Trophoblast cell (in vitro differentiated cells and primary cell): ENCODE data around the gene SOX4.
A peak's percentile ranks its signal among the peaks of the same experiment; 100 is the strongest.

Source experiments
- DNase-seq, 2 donors: peaks; one replicate each; pipeline ENCODE4 v3.0.0-alpha.2; 2016
- H2AFZ ChIP-seq: 2 replicates; pipeline ENCODE4 v1.6.1; 2013; ENCODE audit warnings: low read length, moderate library complexity, mild to moderate bottlenecking; ENCODE audit not compliant: insufficient read depth, poor library complexity
- H2AK5ac ChIP-seq: 2 replicates; pipeline ENCODE4 v1.6.1; 2013; ENCODE audit warnings: mild to moderate bottlenecking, low read length
- H2BK120ac ChIP-seq: 2 replicates; pipeline ENCODE4 v1.6.1; 2013; ENCODE audit warnings: low read length, mild to moderate bottlenecking, moderate library complexity; ENCODE audit not compliant: insufficient read depth, poor library complexity
- H2BK12ac ChIP-seq: 2 replicates; pipeline ENCODE4 v1.6.1; 2013; ENCODE audit warnings: mild to moderate bottlenecking, low read length, moderate library complexity
- H2BK5ac ChIP-seq: 2 replicates; pipeline ENCODE4 v1.6.1; 2013; ENCODE audit warnings: low read length, low read depth, moderate library complexity, mild to moderate bottlenecking; ENCODE audit not compliant: poor library complexity
- H3K14ac ChIP-seq: 2 replicates; pipeline ENCODE4 v1.6.1; 2013; ENCODE audit warnings: mild to moderate bottlenecking, low read length
- H3K18ac ChIP-seq: 2 replicates; pipeline ENCODE4 v1.6.1; 2013; ENCODE audit warnings: mild to moderate bottlenecking, low read length
- H3K23ac ChIP-seq: 2 replicates; pipeline ENCODE4 v1.6.1; 2013; ENCODE audit warnings: low read length
- H3K27ac ChIP-seq: 2 replicates; pipeline ENCODE4 v1.5.1; 2013; ENCODE audit warnings: low read depth, mild to moderate bottlenecking, inconsistent platforms, low read length, moderate library complexity
- H3K27me3 ChIP-seq: 2 replicates; pipeline ENCODE4 v1.6.1; 2013; ENCODE audit warnings: inconsistent platforms, mild to moderate bottlenecking, low read length, moderate library complexity; ENCODE audit not compliant: insufficient read depth
- H3K36me3 ChIP-seq, 2 experiments: 1 replicate in 1 of 2; 2 replicates in 1 of 2; pipeline ENCODE4 v1.6.1; 2013; ENCODE audit warnings: low read length in 2 of 2, mild to moderate bottlenecking in 2 of 2, moderate library complexity in 1 of 2; ENCODE audit not compliant: insufficient read depth in 2 of 2, control insufficient read depth in 1 of 2
- H3K4ac ChIP-seq: 2 replicates; pipeline ENCODE4 v1.6.1; 2013; ENCODE audit warnings: low read depth, mild to moderate bottlenecking, low read length, moderate library complexity
- H3K4me1 ChIP-seq, 2 experiments: 1 replicate in 1 of 2; 2 replicates in 1 of 2; pipeline ENCODE4 v1.6.1; 2013; ENCODE audit warnings: low read length in 2 of 2, mild to moderate bottlenecking in 2 of 2, moderate library complexity in 1 of 2; ENCODE audit not compliant: insufficient read depth in 2 of 2, control insufficient read depth in 1 of 2
- H3K4me2 ChIP-seq: 2 replicates; pipeline ENCODE4 v1.6.1; 2013; ENCODE audit warnings: inconsistent platforms, mild to moderate bottlenecking, low read length, moderate library complexity
- H3K4me3 ChIP-seq: 2 replicates; pipeline ENCODE4 v1.5.1; 2013; ENCODE audit warnings: mild to moderate bottlenecking, low read depth, low read length, inconsistent platforms
- H3K79me1 ChIP-seq: one replicate; pipeline ENCODE4 v1.6.1; 2013; ENCODE audit warnings: low read length
- H3K79me2 ChIP-seq: 2 replicates; pipeline ENCODE4 v1.6.1; 2013; ENCODE audit warnings: low read length, mild to moderate bottlenecking; ENCODE audit not compliant: control insufficient read depth, insufficient read depth, poor library complexity
- H3K9ac ChIP-seq: 2 replicates; pipeline ENCODE4 v1.6.1; 2013; ENCODE audit warnings: mild to moderate bottlenecking, low read length
- H3K9me3 ChIP-seq: 2 replicates; pipeline ENCODE4 v1.6.1; 2013; ENCODE audit warnings: low read depth, mild to moderate bottlenecking, control low read depth, inconsistent platforms, low read length; ENCODE audit not compliant: insufficient read depth
- H4K12ac ChIP-seq: 2 replicates; pipeline ENCODE4 v1.6.1; 2013; ENCODE audit warnings: low read depth, mild to moderate bottlenecking, low read length, moderate library complexity
- H4K8ac ChIP-seq: 2 replicates; pipeline ENCODE4 v1.6.1; 2013; ENCODE audit warnings: low read depth, mild to moderate bottlenecking, low read length, moderate library complexity
- H4K91ac ChIP-seq: one replicate; pipeline ENCODE4 v1.6.1; 2013; ENCODE audit warnings: low read depth, mild to moderate bottlenecking, low read length, moderate library complexity
- WGBS: extraction: QIAGEN DNeasy Blood & Tissue Kit; methylation state at CpG from one replicate; pipeline ENCODE4 v1.1.7; 2013; ENCODE audit warnings: missing lambda C conversion rate; ENCODE audit not compliant: insufficient read length, insufficient coverage; ENCODE audit errors: extremely low coverage; 5-methylcytosine and 5-hydroxymethylcytosine counted together

Gene SOX4

GRCh38 chr6:21596145-21596948 is 2.8 kb downstream of the SOX4 start:
- Histone ChIP-seq H3K36me3 (peaks cover 15% of the 10 kb centered on the region in 2 experiments), H4K8ac (peak overlapping the region; percentile 87), H4K91ac (peak overlapping the region; percentile 53), H3K18ac (peak overlapping the region; percentile 97), H3K4me2 (peak overlapping the region; percentile 71), H3K27ac (peak overlapping the region; percentile 94), H3K9ac (peak overlapping the region; percentile 99), H2BK120ac (peak overlapping the region; percentile 48), H2AK5ac (peak overlapping the region; percentile 8), H3K4me3 (peak overlapping the region; percentile 99), H3K14ac (peak overlapping the region; percentile 91), H2AFZ (no peak overlapping the region), H2BK12ac (peak overlapping the region; percentile 63), H3K79me1 (peaks cover 32% of the 10 kb centered on the region), H3K4me1 (peaks cover 2% of the 10 kb centered on the region in 2 experiments), H4K12ac (peak overlapping the region; percentile 85), H3K23ac (no peak overlapping the region), H3K79me2 (peaks cover 30% of the 10 kb centered on the region), H3K4ac (peak overlapping the region; percentile 87), H3K27me3 (no peaks in the 10 kb centered on the region), H2BK5ac (peak overlapping the region; percentile 66), H3K9me3 (no peaks in the 10 kb centered on the region)
- peak in 1 of 2 donors; percentile 34 for DNase-seq
- no CpG with 5 or more reads among the region's 43 CpGs for WGBS

DNA sequence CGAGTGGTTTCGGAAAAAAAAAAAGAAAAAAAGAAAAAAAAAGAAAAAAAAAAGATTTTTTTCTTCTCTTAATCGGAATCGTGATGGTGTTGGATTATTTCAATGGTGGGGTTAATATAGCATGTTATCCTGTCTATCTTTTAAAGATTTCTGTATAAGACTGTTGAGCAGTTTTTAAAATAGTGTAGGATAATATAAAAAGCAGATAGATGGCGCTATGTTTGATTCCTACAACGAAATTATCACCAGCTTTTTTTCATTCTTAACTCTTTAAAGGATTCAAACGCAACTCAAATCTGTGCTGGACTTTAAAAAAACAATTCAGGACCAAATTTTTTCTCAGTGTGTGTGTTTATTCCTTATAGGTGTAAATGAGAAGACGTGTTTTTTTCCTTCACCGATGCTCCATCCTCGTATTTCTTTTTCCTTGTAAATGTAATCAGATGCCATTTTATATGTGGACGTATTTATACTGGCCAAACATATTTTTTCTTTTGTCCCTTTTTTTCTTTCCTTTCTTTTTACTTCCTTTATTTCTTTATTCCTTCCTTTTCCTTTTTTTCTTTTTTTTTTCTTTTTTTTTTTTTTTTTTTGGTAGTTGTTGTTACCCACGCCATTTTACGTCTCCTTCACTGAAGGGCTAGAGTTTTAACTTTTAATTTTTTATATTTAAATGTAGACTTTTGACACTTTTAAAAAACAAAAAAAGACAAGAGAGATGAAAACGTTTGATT is 3.6 kb downstream of the SOX4 start:
- Histone ChIP-seq H4K12ac (no peak overlapping the region), H3K79me2 (peaks cover 30% of the 10 kb centered on the region), H3K18ac (no peak overlapping the region), H3K4ac (peak overlapping the region; percentile 87), H2AK5ac (no peak overlapping the region), H3K36me3 (peaks cover 15% of the 10 kb centered on the region in 2 experiments), H3K23ac (no peak overlapping the region), H3K4me2 (peak overlapping the region; percentile 71), H3K14ac (no peak overlapping the region), H3K4me3 (peak overlapping the region; percentile 99), H3K4me1 (peaks cover 2% of the 10 kb centered on the region in 2 experiments), H3K9me3 (no peaks in the 10 kb centered on the region), H4K8ac (no peak overlapping the region), H3K79me1 (peaks cover 34% of the 10 kb centered on the region), H3K27me3 (no peaks in the 10 kb centered on the region), H2BK12ac (no peak overlapping the region), H3K27ac (peak overlapping the region; percentile 94), H2BK5ac (no peak overlapping the region), H2AFZ (no peak overlapping the region), H2BK120ac (no peak overlapping the region), H3K9ac (no peak overlapping the region), H4K91ac (no peak overlapping the region)
- WGBS, result no CpG with 5 or more reads among the region's 14 CpGs
- peak in 1 of 2 donors; percentile 75 for DNase-seq

DNA sequence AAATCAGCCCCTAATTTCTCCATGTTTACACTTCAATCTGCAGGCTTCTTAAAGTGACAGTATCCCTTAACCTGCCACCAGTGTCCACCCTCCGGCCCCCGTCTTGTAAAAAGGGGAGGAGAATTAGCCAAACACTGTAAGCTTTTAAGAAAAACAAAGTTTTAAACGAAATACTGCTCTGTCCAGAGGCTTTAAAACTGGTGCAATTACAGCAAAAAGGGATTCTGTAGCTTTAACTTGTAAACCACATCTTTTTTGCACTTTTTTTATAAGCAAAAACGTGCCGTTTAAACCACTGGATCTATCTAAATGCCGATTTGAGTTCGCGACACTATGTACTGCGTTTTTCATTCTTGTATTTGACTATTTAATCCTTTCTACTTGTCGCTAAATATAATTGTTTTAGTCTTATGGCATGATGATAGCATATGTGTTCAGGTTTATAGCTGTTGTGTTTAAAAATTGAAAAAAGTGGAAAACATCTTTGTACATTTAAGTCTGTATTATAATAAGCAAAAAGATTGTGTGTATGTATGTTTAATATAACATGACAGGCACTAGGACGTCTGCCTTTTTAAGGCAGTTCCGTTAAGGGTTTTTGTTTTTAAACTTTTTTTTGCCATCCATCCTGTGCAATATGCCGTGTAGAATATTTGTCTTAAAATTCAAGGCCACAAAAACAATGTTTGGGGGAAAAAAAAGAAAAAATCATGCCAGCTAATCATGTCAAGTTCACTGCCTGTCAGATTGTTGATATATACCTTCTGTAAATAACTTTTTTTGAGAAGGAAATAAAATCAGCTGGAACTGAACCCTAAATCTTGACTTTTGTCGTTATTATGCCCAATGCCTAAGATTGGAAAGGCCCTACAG is 4.5 kb downstream of the SOX4 start:
- Histone ChIP-seq H2BK12ac (no peak overlapping the region), H3K4me1 (peaks cover 2% of the 10 kb centered on the region in 2 experiments), H2BK120ac (no peak overlapping the region), H4K8ac (no peak overlapping the region), H3K9me3 (no peaks in the 10 kb centered on the region), H3K27ac (peak overlapping the region; percentile 39), H2BK5ac (no peak overlapping the region), H3K4ac (no peak overlapping the region), H3K4me2 (peak overlapping the region; percentile 65), H3K14ac (no peak overlapping the region), H4K91ac (no peak overlapping the region), H3K79me1 (peaks cover 34% of the 10 kb centered on the region), H2AK5ac (no peak overlapping the region), H2AFZ (no peak overlapping the region), H3K4me3 (peak overlapping the region; percentile 45), H3K23ac (no peak overlapping the region), H3K27me3 (no peaks in the 10 kb centered on the region), H3K36me3 (peaks cover 15% of the 10 kb centered on the region in 2 experiments), H3K9ac (no peak overlapping the region), H3K79me2 (peaks cover 30% of the 10 kb centered on the region), H4K12ac (no peak overlapping the region), H3K18ac (no peak overlapping the region)
- no CpG with 5 or more reads among the region's 14 CpGs for WGBS
- DNase-seq, result peak in 1 of 2 donors; percentile 39

- H4K12ac ChIP-seq, result no peak overlapping the region
- DNase-seq, result peak; percentile 32 to 66
- peak overlapping the region; percentile 24 for H3K27ac ChIP-seq
- no peak overlapping the region for H3K23ac ChIP-seq
- no peak overlapping the region for H3K4ac ChIP-seq
- H3K79me1 ChIP-seq, result peaks cover 33% of the 10 kb centered on the region
- H2BK120ac ChIP-seq, result no peak overlapping the region
- H3K36me3 ChIP-seq, result peaks cover 15% of the 10 kb centered on the region in 2 experiments
- H2BK5ac ChIP-seq, result no peak overlapping the region
- no peaks in the 10 kb centered on the region for H3K9me3 ChIP-seq
- no peak overlapping the region for H3K14ac ChIP-seq
- WGBS, result no CpG with 5 or more reads among the region's 3 CpGs
- H4K91ac ChIP-seq, result no peak overlapping the region
- no peak overlapping the region for H2AFZ ChIP-seq
- H4K8ac ChIP-seq, result no peak overlapping the region
- no peak overlapping the region for H3K18ac ChIP-seq
- H3K4me1 ChIP-seq, result peaks cover 2% of the 10 kb centered on the region in 2 experiments
- no peak overlapping the region for H3K4me3 ChIP-seq
- H3K79me2 ChIP-seq, result peaks cover 30% of the 10 kb centered on the region
- H3K9ac ChIP-seq, result no peak overlapping the region
- H2AK5ac ChIP-seq, result no peak overlapping the region
- no peak overlapping the region for H2BK12ac ChIP-seq
- H3K4me2 ChIP-seq, result peak overlapping the region; percentile 65
- no peaks in the 10 kb centered on the region for H3K27me3 ChIP-seq
These were observed 5.1 kb downstream of the SOX4 start for GRCh38 chr6:21598674-21599023.
